NCI-H82 treated with DMSO at 0.1 percent for 48 hours (cell line): ENCODE measurements around the gene GUCA2A.
"Not testable (repeated sequence)": the region's sequence is repeated elsewhere in the genome, so short reads cannot be mapped to it uniquely, and the experiment has no call there.

Experiments used
- DNase-seq: peaks from one replicate; lab custom pipeline; 2025; ENCODE audit not compliant: unreplicated experiment; lab: John Stamatoyannopoulos, UW

GUCA2A gene

GRCh38 chr1:42164551-42165420 is at the start of gene GUCA2A:
GUCA2A (minus strand) TSS chr1:42164745; CDS start chr1:42164712, 33 bp downstream.
- no peak for DNase-seq

GRCh38 chr1:42211224-42211623 is 46.7 kb upstream of the GUCA2A start:
- DNase-seq, result no peak

GRCh38 chr1:42210421-42211133 is 46.0 kb upstream of the GUCA2A start:
- no peak for DNase-seq

- peak; percentile 77 for DNase-seq
These were observed 45.1 kb upstream of the GUCA2A start for GRCh38 chr1:42209526-42210251.

- not testable (repeated sequence) for DNase-seq
These were observed 42.4 kb upstream of the GUCA2A start for GRCh38 chr1:42206930-42207329.

DNA sequence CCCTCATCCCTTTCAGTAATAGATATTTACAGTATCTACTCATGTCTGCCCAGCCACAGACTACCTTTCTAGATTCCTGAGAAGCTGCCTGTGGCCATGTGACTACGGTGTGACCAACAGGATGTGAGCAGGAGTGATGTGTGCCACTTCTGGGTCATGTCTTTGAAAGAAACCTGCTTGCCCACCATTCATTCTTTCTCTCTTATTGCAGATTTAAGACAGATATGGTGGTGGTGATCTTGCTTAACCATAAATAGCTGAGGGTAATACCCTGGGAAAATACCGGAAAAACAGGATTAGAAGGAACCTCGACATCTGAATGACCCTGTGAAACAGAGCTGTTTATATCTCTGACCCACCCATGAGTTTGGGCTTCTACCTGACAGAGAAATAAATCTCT is 41.6 kb upstream of the GUCA2A start:
- no peak for DNase-seq

GRCh38 chr1:42201986-42202385 is 37.4 kb upstream of the GUCA2A start:
- no peak for DNase-seq

DNA sequence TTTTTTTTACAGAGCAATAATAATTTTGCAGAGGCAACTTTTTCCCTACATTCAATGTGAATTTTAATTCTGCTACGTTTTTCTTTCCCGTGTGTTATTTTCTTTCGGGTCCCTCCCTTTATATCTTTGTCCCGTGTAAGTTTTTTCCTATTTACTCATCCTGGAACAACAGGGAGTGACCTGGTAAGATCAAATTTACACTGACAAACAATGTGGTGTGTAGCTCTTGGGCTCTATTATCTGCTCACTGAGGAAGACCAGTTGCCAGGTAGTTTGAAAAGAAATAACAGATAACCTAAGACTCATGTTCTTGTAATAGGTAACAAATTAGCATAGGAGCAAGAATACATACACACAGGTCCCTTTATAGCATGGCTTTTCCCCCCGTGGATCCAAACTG is 33.7 kb upstream of the GUCA2A start:
- DNase-seq, result no peak

DNA sequence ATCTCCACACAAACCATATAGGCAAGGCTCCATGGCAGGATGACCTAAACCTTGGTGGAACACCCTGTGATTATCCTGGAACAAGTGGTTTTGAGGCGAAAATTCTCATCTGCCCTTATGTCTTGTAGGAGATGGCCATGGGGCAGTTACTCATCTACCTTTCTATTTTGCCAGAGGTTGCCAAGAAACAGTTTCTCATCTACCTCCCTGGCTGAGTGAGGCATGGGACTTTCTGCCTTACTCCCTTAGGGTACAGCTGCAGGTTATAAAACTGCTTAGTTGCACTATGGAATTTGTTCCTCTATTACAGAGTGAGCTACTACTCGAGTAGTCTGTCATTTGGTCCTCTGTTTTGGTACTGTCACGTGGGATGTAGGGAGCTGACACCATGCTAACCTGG is 31.3 kb upstream of the GUCA2A start:
- no peak for DNase-seq

DNA sequence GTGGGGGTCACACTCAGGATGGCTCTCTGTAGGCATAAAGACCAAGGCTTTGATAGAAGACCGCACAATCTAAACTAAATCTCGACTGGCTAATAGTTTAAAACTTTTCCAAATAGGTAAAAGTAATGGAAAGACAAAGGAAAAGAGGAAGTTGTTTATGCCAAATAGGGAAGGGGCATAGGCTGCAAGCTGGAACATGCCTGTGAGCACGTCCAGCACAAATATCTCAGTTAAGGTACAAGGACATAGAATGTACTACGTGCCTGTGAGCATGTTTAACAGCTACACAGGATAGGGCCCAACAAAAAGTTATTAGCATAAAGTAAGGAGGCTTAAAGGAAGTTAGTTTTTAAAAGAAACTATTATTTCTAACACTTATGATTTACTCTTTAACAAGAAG is 27.6 kb upstream of the GUCA2A start:
- DNase-seq, result no peak

DNA sequence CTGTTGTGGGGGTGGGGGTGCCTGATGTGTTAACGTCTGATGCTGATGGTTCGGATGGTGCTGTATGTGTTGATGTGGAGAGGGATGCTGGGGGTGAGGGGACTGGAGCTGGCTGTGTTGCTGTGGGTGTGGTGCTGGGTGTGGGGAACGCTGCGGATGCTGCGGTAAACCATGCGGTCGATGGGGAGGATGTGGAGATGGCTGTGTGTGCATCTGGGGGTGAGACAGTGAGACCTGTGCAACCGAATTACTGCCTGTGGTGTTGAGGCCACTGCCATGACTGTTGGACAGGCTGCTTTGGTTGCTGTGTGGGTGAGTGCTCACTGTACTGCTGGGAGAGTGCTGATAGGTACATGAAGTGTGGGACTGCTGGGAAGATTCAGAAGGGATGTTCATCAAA is 26.8 kb upstream of the GUCA2A start:
- DNase-seq, result no peak

GRCh38 chr1:42189931-42190853 is 25.6 kb upstream of the GUCA2A start:
- DNase-seq, result no peak

DNA sequence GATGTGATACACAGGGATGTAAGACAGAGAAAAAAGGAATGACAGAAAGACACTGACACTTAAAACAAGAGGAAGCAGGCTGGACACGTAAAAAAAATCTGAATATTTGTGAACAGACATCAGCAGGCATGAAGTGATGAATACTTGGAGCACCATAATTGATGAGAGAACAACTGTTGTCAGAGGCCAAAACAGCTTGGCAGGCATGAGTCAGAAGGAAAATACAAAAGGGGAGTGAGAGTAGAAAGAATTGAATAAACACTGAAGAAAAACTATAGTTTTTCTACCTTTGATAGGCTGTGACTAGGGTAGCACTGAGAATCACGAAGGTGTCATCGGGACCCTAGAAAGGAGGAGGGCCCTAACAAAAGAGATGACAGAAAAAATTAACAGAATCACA is 21.6 kb upstream of the GUCA2A start:
- no peak for DNase-seq

- no peak for DNase-seq
These were observed 20.1 kb upstream of the GUCA2A start for GRCh38 chr1:42184616-42185015.

- no peak for DNase-seq
These were observed 19.4 kb upstream of the GUCA2A start for GRCh38 chr1:42183957-42184268.

- DNase-seq, result no peak
These were observed 18.8 kb upstream of the GUCA2A start for GRCh38 chr1:42183210-42183956.

GRCh38 chr1:42181687-42182086 is 17.1 kb upstream of the GUCA2A start:
- no peak for DNase-seq

DNA sequence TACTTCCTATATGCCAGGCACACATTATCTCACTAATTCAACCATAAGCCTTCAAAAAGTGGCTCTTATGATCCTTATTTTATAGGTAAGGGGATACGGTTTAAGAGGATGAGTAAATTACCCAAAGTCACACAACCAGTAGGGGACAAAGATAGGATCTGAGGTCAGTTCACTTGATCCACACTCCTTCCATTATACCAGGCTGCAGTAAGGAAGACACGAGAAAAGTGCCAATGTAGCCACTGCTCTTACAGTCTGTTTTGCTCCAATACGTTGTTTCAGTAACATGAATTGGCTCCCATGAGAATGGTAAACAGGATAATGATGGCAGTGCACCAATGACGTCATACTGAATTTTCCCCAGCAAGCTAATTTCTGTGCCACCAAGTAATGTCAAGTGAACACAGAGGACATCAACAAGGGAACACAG is 15.4 kb upstream of the GUCA2A start:
- no peak for DNase-seq

GRCh38 chr1:42179275-42179674 is 14.7 kb upstream of the GUCA2A start:
- no peak for DNase-seq

DNA sequence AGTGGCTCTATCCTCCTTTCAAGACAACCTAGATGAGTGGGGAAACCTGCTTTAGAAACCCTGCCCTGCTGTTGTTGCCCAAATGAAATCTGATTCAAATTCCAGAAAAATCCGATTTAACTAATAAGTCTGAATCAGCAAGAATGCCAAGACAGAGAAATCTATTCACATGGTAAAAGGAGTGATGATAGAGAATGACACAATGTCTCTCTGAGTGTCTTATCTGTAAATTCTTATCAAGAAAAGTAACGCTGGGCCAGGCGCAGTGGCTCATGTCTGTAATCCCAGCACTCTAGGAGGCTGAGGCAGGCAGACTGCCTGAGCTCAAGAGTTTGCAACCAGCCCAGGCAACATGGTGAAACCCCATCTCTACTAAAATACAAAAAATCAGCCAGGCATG is 13.7 kb upstream of the GUCA2A start:
- DNase-seq, result no peak
